Keratinocyte (primary cell): ENCODE measurements around the gene CENPO.

Source experiments
- EZH2 ChIP-seq: IDR thresholded peaks from one replicate; pipeline ENCODE4 v1.6.1; 2012; ENCODE audit warnings: inconsistent platforms, mild to moderate bottlenecking, low read length, moderate library complexity
- TF ChIP-seq, protein P1 (sequence below), 3 experiments: IDR thresholded peaks in 1 of 3; conservative IDR thresholded peaks in 1 of 3; optimal IDR thresholded peaks in 1 of 3; 2 replicates in 2 of 3; 3 replicates in 1 of 3; pipeline versions ENCODE3 to v1.5.1; 2011; ENCODE audit warnings: low read length in 3 of 3, mild to moderate bottlenecking in 3 of 3, moderate library complexity in 2 of 3, control low read depth in 1 of 3, inconsistent platforms in 1 of 3; ENCODE audit not compliant: insufficient read depth in 2 of 3; ENCODE audit errors: extremely low read depth in 1 of 3

DNA sequence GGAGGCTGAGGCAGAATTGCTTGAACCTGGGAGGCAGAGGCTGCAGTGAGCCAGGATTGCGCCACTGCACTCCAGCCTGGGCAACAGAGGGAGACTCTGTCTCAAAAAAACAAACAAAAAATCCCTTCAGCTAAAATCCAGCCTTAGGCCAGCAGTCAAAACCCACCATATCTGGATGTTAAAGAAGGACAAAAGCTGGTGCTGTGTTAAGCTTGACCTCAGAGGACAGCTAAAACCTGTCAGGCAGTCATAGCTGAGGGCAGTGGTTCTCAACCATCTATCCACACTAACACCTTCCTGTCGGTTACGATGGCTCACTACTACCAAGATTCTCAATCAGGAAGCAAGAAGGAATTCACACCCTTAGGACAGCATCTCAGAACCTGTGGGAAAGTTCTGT is 9.6 kb upstream of the CENPO start:
- TF ChIP-seq, protein P1, sequence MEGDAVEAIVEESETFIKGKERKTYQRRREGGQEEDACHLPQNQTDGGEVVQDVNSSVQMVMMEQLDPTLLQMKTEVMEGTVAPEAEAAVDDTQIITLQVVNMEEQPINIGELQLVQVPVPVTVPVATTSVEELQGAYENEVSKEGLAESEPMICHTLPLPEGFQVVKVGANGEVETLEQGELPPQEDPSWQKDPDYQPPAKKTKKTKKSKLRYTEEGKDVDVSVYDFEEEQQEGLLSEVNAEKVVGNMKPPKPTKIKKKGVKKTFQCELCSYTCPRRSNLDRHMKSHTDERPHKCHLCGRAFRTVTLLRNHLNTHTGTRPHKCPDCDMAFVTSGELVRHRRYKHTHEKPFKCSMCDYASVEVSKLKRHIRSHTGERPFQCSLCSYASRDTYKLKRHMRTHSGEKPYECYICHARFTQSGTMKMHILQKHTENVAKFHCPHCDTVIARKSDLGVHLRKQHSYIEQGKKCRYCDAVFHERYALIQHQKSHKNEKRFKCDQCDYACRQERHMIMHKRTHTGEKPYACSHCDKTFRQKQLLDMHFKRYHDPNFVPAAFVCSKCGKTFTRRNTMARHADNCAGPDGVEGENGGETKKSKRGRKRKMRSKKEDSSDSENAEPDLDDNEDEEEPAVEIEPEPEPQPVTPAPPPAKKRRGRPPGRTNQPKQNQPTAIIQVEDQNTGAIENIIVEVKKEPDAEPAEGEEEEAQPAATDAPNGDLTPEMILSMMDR (optimal IDR thresholded peaks at IDR 0.05 in 1 of 3, IDR thresholded peaks at IDR 0.05 in 1 of 3, conservative IDR thresholded peaks at IDR 0.05 in 1 of 3; ENCODE audit: extremely low read depth in 1 of 3, insufficient read depth in 2 of 3, low read length in 3 of 3), result no peak
- no peak for TF ChIP-seq EZH2
